ENCODE measurements around the gene SLC38A11.

- TF ChIP-seq NFYB (CRISPR knock-in tag; IDR thresholded peaks at IDR 0.05) (no peak), RBAK (CRISPR knock-in tag; IDR thresholded peaks at IDR 0.05) (no peak), ELF4 (CRISPR knock-in tag; IDR thresholded peaks at IDR 0.05; ENCODE audit: borderline replicate concordance) (no peak), ZNF431 (CRISPR knock-in tag; IDR thresholded peaks at IDR 0.05; ENCODE audit: borderline replicate concordance, low read depth) (no peak), NCOR1 (IDR thresholded peaks at IDR 0.05; ENCODE audit: borderline replicate concordance, low read length) (no peak), FOXP4 (CRISPR knock-in tag; IDR thresholded peaks at IDR 0.05) (no peak)
These were observed 87.4 kb downstream of the SLC38A11 start for GRCh38 chr2:164867779-164868397.

Data from HepG2 (cell line).